HepG2 (cell line): Measurements from ENCODE around the gene SLC31A2.

Experiments
- BRF2 ChIP-seq: sonication (generic); formaldehyde crosslinking; IDR thresholded peaks from 2 replicates; pipeline ENCODE4 v1.8.1; 2022; ENCODE audit warnings: mild to moderate bottlenecking, missing genetic modification reagents
- NFATC3 ChIP-seq: sonication (generic); formaldehyde crosslinking; IDR thresholded peaks from 2 replicates; pipeline ENCODE4 v1.5.1; 2020; ENCODE audit warnings: mild to moderate bottlenecking, missing genetic modification reagents
- REST ChIP-seq, 2 experiments: IDR thresholded peaks; 2 replicates each; pipeline ENCODE4 v1.6.1; 2011 to 2012; ENCODE audit warnings: low read length in 2 of 2, borderline replicate concordance in 1 of 2, low read depth in 1 of 2, mild to moderate bottlenecking in 1 of 2, moderate library complexity in 1 of 2
- ZNF652 ChIP-seq: IDR thresholded peaks from 2 replicates; pipeline ENCODE4 v1.6.1; 2016; ENCODE audit warnings: low read depth, borderline replicate concordance

- TF ChIP-seq REST (IDR thresholded peaks at IDR 0.05; ENCODE audit: borderline replicate concordance in 1 of 2, low read depth in 1 of 2, low read length in 2 of 2): no peak
- TF ChIP-seq BRF2: no peak
- no peak for TF ChIP-seq ZNF652 (CRISPR knock-in tag)
- no peak for TF ChIP-seq NFATC3 (CRISPR knock-in tag)
Observed at GRCh38 chr9:113160571-113160970, 9.8 kb downstream of the SLC31A2 start.
